SH-SY5Y (cell line): ENCODE data around the gene ZBTB16.

ENCODE experiments used
- GATA2 ChIP-seq: IDR thresholded peaks from 2 replicates; pipeline ENCODE4 v1.6.1; 2011; ENCODE audit warnings: mild to moderate bottlenecking, low read depth, low read length
- GATA3 ChIP-seq: IDR thresholded peaks from 2 replicates; pipeline ENCODE4 v1.6.1; 2011; ENCODE audit warnings: low read depth, mild to moderate bottlenecking, low read length, moderate library complexity

DNA sequence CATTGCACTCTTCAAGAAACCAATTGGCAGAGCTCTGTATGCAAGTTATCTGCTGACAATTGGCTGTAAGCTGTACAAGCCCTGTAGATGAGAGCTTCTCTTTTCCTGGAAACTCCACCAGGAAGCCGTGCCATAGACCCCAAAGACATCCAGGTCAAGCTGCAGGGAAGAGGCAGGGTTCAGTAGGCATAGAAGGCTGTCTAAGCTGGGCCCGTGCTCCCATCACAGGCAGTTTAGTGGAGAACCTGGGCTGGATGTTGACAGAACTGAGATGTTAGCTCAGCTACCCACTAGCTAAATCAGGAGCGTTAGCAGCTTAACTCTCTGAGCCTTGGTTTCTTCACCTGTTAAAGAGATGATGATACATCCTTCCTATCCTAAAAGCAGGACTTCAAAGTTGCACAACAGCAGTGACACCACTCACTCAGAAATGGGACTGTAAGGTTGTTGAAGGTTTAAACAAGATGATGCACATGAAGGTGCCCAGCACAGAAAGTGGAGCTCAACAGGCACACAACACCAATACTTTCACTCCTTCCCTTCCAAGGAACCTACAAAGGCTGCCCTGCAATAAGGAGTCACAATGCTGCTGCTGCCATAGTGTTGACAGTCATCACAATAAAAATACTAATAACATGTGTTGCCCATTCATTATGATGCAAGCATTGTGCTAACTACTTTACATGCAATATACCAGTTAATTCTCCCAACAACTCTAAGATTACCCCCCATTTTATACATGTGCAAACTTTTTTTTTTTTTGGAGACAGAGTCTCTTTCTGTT is 115.4 kb downstream of the ZBTB16 start:
- TF ChIP-seq GATA2 (no peak), GATA3 (no peak)
